DOHH2 (cell line): ENCODE measurements around the gene OPN1MW.
"Not testable (repeated sequence)": the region's sequence is repeated elsewhere in the genome, so short reads cannot be mapped to it uniquely, and the experiment has no call there.

ENCODE experiments used
- H3F3A ChIP-seq: fragments of 200-600 bp; sonication (generic), shearing (Covaris generic); 2 replicates; pipeline ENCODE4 v1.6.0; 2016; ENCODE audit warnings: antibody characterized with exemption, mild to moderate bottlenecking; ENCODE audit not compliant: control insufficient read depth, insufficient read depth
- H3K27ac ChIP-seq: fragments of 200-600 bp; sonication (generic); 2 replicates; pipeline ENCODE4 v1.5.1; 2014; ENCODE audit warnings: low read depth, mild to moderate bottlenecking, low read length, moderate library complexity
- H3K27me3 ChIP-seq: fragments of 200-600 bp; sonication (generic); 2 replicates; pipeline ENCODE4 v1.6.1; 2014; ENCODE audit warnings: mild to moderate bottlenecking, low read length, mixed read lengths; ENCODE audit not compliant: control insufficient read depth
- H3K36me3 ChIP-seq: fragments of 200-600 bp; sonication (generic); 2 replicates; pipeline ENCODE4 v1.6.1; 2014; ENCODE audit warnings: mild to moderate bottlenecking, low read length, moderate library complexity, mixed read lengths; ENCODE audit not compliant: control insufficient read depth
- H3K4me1 ChIP-seq: fragments of 200-600 bp; sonication (generic); 2 replicates; pipeline ENCODE4 v1.6.1; 2014; ENCODE audit warnings: mild to moderate bottlenecking, low read length, mixed read lengths; ENCODE audit not compliant: control insufficient read depth
- H3K4me2 ChIP-seq: fragments of 200-600 bp; sonication (generic); 2 replicates; pipeline ENCODE4 v1.6.0; 2014; ENCODE audit warnings: mild to moderate bottlenecking, low read length, moderate library complexity
- H3K4me3 ChIP-seq: fragments of 200-600 bp; sonication (generic); 2 replicates; pipeline ENCODE4 v1.5.1; 2014; ENCODE audit warnings: mild to moderate bottlenecking, low read length, mixed read lengths
- H3K79me2 ChIP-seq: fragments of 200-600 bp; sonication (generic); 2 replicates; pipeline ENCODE4 v1.6.1; 2014; ENCODE audit warnings: mild to moderate bottlenecking, low read length, mixed read lengths; ENCODE audit not compliant: control insufficient read depth
- H3K9me2 ChIP-seq: fragments of 200-600 bp; sonication (generic); replicated peaks from 2 replicates; pipeline ENCODE4 v1.6.1; 2014; ENCODE audit warnings: mild to moderate bottlenecking, low read length, mixed read lengths; ENCODE audit not compliant: control insufficient read depth
- H3K9me3 ChIP-seq: fragments of 200-600 bp; sonication (generic); 2 replicates; pipeline ENCODE4 v1.6.1; 2014; ENCODE audit warnings: antibody characterized with exemption, low read length, mixed read lengths; ENCODE audit not compliant: control insufficient read depth, insufficient read depth
- H4K20me1 ChIP-seq: fragments of 200-600 bp; sonication (generic); 2 replicates; pipeline ENCODE4 v1.6.0; 2014; ENCODE audit warnings: low read depth, mild to moderate bottlenecking, antibody characterized with exemption, low read length, moderate library complexity; ENCODE audit not compliant: control insufficient read depth, insufficient read depth
- EZH2phosphoT487 ChIP-seq: fragments of 200-600 bp; sonication (generic); IDR thresholded peaks from 2 replicates; pipeline ENCODE4 v1.6.1; 2017; ENCODE audit warnings: borderline replicate concordance, mild to moderate bottlenecking, antibody characterized with exemption, low read length, moderate library complexity, mixed read lengths
- TF ChIP-seq, protein P1 (sequence below): fragments of 200-600 bp; sonication (generic); IDR thresholded peaks from one replicate; pipeline ENCODE4 v1.5.1; 2014; ENCODE audit warnings: antibody characterized with exemption, mild to moderate bottlenecking, low read depth, low read length; ENCODE audit not compliant: poor library complexity, severe bottlenecking

The OPN1MW gene

DNA sequence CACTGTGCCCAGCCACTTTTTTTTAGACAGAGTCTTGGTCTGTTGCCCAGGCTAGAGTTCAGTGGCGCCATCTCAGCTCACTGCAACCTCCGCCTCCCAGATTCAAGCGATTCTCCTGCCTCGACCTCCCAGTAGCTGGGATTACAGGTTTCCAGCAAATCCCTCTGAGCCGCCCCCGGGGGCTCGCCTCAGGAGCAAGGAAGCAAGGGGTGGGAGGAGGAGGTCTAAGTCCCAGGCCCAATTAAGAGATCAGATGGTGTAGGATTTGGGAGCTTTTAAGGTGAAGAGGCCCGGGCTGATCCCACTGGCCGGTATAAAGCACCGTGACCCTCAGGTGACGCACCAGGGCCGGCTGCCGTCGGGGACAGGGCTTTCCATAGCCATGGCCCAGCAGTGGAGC lies at the start of gene OPN1MW:
Gene OPN1MW, plus strand, starts transcription at position 301 of the 400 bp plus-strand sequence. Its CDS starts 82 bp downstream, at position 383.
- not testable (repeated sequence) for H3K27ac ChIP-seq, H3K4me1 ChIP-seq, H3K4me3 ChIP-seq, H3K36me3 ChIP-seq, H3K27me3 ChIP-seq, H3F3A ChIP-seq, H3K79me2 ChIP-seq, H3K9me2 ChIP-seq, H4K20me1 ChIP-seq, H3K9me3 ChIP-seq, H3K4me2 ChIP-seq

DNA sequence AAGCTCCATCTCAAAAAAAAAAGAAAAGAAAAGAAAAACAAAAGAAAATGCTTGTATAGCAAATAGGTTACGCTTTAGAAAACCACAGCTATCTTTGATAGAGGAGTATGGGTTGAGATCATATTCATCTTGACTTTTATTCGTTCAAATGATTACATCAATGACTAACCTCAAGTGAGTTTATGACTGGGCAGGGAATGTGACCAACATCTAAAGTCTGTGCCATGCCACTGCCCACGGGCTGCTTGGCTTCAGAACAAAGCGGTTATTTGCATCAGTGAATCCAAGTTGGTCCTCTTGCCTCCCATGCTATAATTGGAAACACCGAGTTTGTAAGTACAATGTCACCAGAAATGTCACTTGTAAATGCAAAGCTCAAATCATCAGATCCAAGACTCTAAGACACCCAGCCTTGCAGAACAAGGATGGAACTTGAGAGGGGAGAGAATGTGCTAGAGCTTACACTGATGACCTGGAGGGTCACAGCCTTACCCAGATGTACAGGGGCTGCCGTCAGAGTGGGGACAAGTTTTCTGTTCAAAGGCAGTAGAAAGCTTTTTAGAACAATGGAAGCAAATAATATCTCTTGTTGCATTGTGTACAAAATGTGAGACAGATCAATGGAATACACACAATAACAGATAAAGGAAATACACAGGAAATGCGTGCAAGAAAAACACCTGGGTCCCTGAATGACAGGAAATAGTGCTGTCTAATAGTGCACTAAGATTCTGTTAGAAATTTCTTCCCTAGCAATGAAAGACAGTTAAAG lies 46.8 kb upstream of the OPN1MW start:
- Histone ChIP-seq H3K79me2 (no peaks in the 10 kb centered on the region), H4K20me1 (no peaks in the 10 kb centered on the region), H3K27ac (peak overlapping the region; percentile 9; the same call in 1 of the 2 replicates), H3K4me2 (peak overlapping the region; percentile 64), H3K9me3 (no peaks in the 10 kb centered on the region), H3F3A (0 out of 2 replicates have a peak, but pooled peaks cover 3% of the 10 kb centered on the region), H3K4me1 (peaks cover 13% of the 10 kb centered on the region), H3K36me3 (no peaks in the 10 kb centered on the region), H3K9me2 (no peaks in the 10 kb centered on the region), H3K27me3 (no peaks in the 10 kb centered on the region), H3K4me3 (peak overlapping the region; percentile 34)
- TF ChIP-seq, protein P1, sequence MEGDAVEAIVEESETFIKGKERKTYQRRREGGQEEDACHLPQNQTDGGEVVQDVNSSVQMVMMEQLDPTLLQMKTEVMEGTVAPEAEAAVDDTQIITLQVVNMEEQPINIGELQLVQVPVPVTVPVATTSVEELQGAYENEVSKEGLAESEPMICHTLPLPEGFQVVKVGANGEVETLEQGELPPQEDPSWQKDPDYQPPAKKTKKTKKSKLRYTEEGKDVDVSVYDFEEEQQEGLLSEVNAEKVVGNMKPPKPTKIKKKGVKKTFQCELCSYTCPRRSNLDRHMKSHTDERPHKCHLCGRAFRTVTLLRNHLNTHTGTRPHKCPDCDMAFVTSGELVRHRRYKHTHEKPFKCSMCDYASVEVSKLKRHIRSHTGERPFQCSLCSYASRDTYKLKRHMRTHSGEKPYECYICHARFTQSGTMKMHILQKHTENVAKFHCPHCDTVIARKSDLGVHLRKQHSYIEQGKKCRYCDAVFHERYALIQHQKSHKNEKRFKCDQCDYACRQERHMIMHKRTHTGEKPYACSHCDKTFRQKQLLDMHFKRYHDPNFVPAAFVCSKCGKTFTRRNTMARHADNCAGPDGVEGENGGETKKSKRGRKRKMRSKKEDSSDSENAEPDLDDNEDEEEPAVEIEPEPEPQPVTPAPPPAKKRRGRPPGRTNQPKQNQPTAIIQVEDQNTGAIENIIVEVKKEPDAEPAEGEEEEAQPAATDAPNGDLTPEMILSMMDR: no peak
- TF ChIP-seq EZH2phosphoT487: no peak

DNA sequence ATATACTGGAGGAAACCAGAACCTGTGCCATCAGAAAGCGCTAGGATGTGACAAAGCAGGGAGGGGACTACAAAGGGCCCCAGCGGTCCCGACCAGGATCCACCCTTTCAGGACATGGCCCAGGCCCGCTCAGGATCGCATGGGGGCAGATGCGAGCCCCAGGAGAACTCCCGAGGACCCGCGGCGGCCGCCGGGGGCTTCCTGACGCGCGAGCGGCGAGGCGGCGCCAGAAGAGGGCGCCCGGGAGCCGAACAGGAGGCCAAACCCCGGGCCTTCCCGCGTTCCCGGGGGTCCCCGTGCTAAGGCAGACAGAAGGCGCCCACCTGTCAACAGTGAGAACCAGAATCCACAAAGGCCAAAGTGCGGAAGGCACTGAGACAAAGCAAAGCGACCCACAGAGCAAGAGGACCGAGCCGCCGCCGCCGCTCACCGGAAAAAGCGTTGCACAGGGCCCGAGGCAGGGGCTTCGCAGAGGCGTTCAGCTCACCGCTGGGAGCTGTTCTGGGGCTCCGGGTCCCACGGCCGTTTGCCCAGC lies 45.7 kb upstream of the OPN1MW start:
- H3F3A ChIP-seq: 0 out of 2 replicates have a peak, but pooled peaks cover 3% of the 10 kb centered on the region
- peaks cover 13% of the 10 kb centered on the region for H3K4me1 ChIP-seq
- TF ChIP-seq, protein P1: peak; percentile 64
- TF ChIP-seq EZH2phosphoT487: no peak
- H3K27ac ChIP-seq: no peak overlapping the region
- no peaks in the 10 kb centered on the region for H3K79me2 ChIP-seq
- H3K27me3 ChIP-seq: no peaks in the 10 kb centered on the region
- peak overlapping the region; percentile 48 for H3K4me3 ChIP-seq
- no peaks in the 10 kb centered on the region for H3K36me3 ChIP-seq
- no peaks in the 10 kb centered on the region for H3K9me3 ChIP-seq
- no peaks in the 10 kb centered on the region for H4K20me1 ChIP-seq
- H3K4me2 ChIP-seq: peak overlapping the region; percentile 64
- no peaks in the 10 kb centered on the region for H3K9me2 ChIP-seq

DNA sequence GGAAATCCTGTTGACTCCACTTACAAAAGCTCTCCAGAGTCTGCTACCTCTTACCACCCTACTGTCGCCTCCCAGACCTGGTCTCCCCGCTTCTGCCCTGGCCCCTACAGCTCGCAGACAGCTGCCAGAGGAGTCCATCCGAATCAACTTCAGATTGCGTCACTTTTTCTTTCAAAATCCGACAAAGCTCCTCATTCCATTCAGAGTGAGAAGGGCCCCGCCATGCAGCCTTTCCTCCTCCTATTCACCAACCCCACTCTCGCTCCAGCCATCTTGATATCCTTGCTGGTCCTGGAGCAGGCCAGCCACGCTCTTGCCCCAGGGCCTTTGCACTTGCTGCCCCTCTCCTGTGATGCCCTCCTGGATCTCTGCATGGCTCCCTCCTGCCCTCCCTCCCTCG lies 43.5 kb upstream of the OPN1MW start:
- Histone ChIP-seq H3K4me3 (no peak overlapping the region), H3K27ac (no peak overlapping the region), H3K4me2 (no peak overlapping the region), H3F3A (0 out of 2 replicates have a peak, but pooled peaks cover 3% of the 10 kb centered on the region), H4K20me1 (no peaks in the 10 kb centered on the region), H3K9me3 (no peaks in the 10 kb centered on the region), H3K9me2 (no peaks in the 10 kb centered on the region), H3K79me2 (no peaks in the 10 kb centered on the region), H3K36me3 (no peaks in the 10 kb centered on the region), H3K27me3 (no peaks in the 10 kb centered on the region), H3K4me1 (peaks cover 13% of the 10 kb centered on the region)
- TF ChIP-seq, protein P1: no peak
- no peak for TF ChIP-seq EZH2phosphoT487
